CD4-positive, alpha-beta T cell treated with Interleukin-17A for 4 hours (primary cell): ENCODE measurements around the gene REX1BD.
"Not testable (repeated sequence)": the region's sequence is repeated elsewhere in the genome, so short reads cannot be mapped to it uniquely, and the experiment has no call there.

ENCODE experiments used
- DNase-seq: peaks from one replicate; pipeline ENCODE4 v3.0.0-alpha.2; 2020; ENCODE audit warnings: mixed read lengths

REX1BD gene

GRCh38 chr19:18588611-18589379 is at the start of gene REX1BD:
Gene REX1BD, plus strand, starts transcription at chr19:18588798. Its CDS starts 4 bp downstream, at chr19:18588802.
- DNase-seq = peak; percentile 93

GRCh38 chr19:18539372-18539771 is 49.2 kb upstream of the REX1BD start:
- no peak for DNase-seq

- DNase-seq = not testable (repeated sequence)
Measured at GRCh38 chr19:18540200-18540599, 48.4 kb upstream of the REX1BD start.

- no peak for DNase-seq
Measured at GRCh38 chr19:18541258-18541991, 47.2 kb upstream of the REX1BD start.

- no peak for DNase-seq
Measured at GRCh38 chr19:18541992-18542940, 46.3 kb upstream of the REX1BD start.

GRCh38 chr19:18542941-18543813 is 45.4 kb upstream of the REX1BD start, which contains the start of gene FKBP8:
Gene FKBP8, minus strand, starts transcription at chr19:18543573. Its CDS starts 1,603 bp downstream, at chr19:18541970.
- DNase-seq = peak; percentile 98

GRCh38 chr19:18543814-18544475 is 44.7 kb upstream of the REX1BD start:
- peak; percentile 85 for DNase-seq

- no peak for DNase-seq
Measured at GRCh38 chr19:18551631-18552030, 37.0 kb upstream of the REX1BD start.

- peak; percentile 99 for DNase-seq
Measured at GRCh38 chr19:18557411-18558201, 31.0 kb upstream of the REX1BD start, which contains the start of gene KXD1. Gene KXD1, plus strand, starts transcription at chr19:18557870. Its CDS starts 4,187 bp downstream, at chr19:18562057.

GRCh38 chr19:18558202-18558555 is 30.4 kb upstream of the REX1BD start:
- no peak for DNase-seq

- DNase-seq = no peak
Measured at GRCh38 chr19:18558604-18559003, 30.0 kb upstream of the REX1BD start.

GRCh38 chr19:18559685-18560084 is 28.9 kb upstream of the REX1BD start:
- no peak for DNase-seq

GRCh38 chr19:18562086-18562485 is 26.5 kb upstream of the REX1BD start:
- DNase-seq = no peak

GRCh38 chr19:18566953-18567352 is 21.6 kb upstream of the REX1BD start:
- DNase-seq = no peak

GRCh38 chr19:18568367-18568766 is 20.2 kb upstream of the REX1BD start:
- no peak for DNase-seq

GRCh38 chr19:18571564-18572344 is 16.8 kb upstream of the REX1BD start, which contains the start of gene UBA52:
Gene UBA52, plus strand, starts transcription at chr19:18571857. Its CDS starts 1,444 bp downstream, at chr19:18573301.
- DNase-seq = peak; percentile 99

- no peak for DNase-seq
Measured at GRCh38 chr19:18574691-18575291, 13.8 kb upstream of the REX1BD start.

GRCh38 chr19:18576383-18576782 is 12.2 kb upstream of the REX1BD start:
- no peak for DNase-seq

- no peak for DNase-seq
Measured at GRCh38 chr19:18577365-18577914, 11.2 kb upstream of the REX1BD start.
